Panc1 (cell line): ENCODE data around the gene MZT2B.
"Not testable (repeated sequence)": the region's sequence is repeated elsewhere in the genome, so short reads cannot be mapped to it uniquely, and the experiment has no call there.

ENCODE experiments used
- CTCF ChIP-seq: fragments of 450-650 bp; IDR thresholded peaks from 2 replicates; pipeline ENCODE4 v1.5.1; 2017; ENCODE audit warnings: mild to moderate bottlenecking
- TCF7L2 ChIP-seq: IDR thresholded peaks from 2 replicates; pipeline ENCODE4 v1.6.1; 2011; ENCODE audit warnings: mild to moderate bottlenecking, low read depth, low read length, inconsistent platforms

- not testable (repeated sequence) for TF ChIP-seq CTCF, TCF7L2
Measured at GRCh38 chr2:130153721-130154422, 28.2 kb upstream of the MZT2B start.
